WTC11 (cell line): Measurements from ENCODE around the gene LPIN3.

ENCODE experiments used
- CBFB ChIP-seq: sonication (generic); formaldehyde crosslinking; IDR thresholded peaks from 2 replicates; pipeline ENCODE4 v1.8.1; 2022; ENCODE audit warnings: mild to moderate bottlenecking, low read depth, missing genetic modification reagents
- TEAD1 ChIP-seq: sonication (generic); formaldehyde crosslinking; IDR thresholded peaks from 2 replicates; pipeline ENCODE4 v1.8.0; 2022; ENCODE audit warnings: mild to moderate bottlenecking, missing genetic modification reagents
- TF ChIP-seq, protein P1 (sequence below): fragments of 250-450 bp; sonication (Bioruptor Pico); IDR thresholded peaks from 2 replicates; pipeline ENCODE4 v1.9.0; 2021; ENCODE audit warnings: mild to moderate bottlenecking
- TF ChIP-seq, protein P2 (sequence below): fragments of 200-600 bp; IDR thresholded peaks from 2 replicates; pipeline ENCODE4 v1.8.0; 2022; ENCODE audit warnings: antibody characterized with exemption
- TF ChIP-seq, protein P3 (sequence below): sonication (generic); formaldehyde crosslinking; IDR thresholded peaks from 2 replicates; pipeline ENCODE4 v1.8.0; 2022; ENCODE audit warnings: mild to moderate bottlenecking, missing genetic modification reagents
- TF ChIP-seq, protein P4 (sequence below): sonication (generic); formaldehyde crosslinking; IDR thresholded peaks from 2 replicates; pipeline ENCODE4 v1.8.1; 2023; ENCODE audit warnings: mild to moderate bottlenecking, moderate library complexity, missing genetic modification reagents
- TF ChIP-seq, protein P5 (sequence below): sonication (generic); formaldehyde crosslinking; IDR thresholded peaks from 2 replicates; pipeline ENCODE4 v1.8.0; 2022; ENCODE audit warnings: mild to moderate bottlenecking, missing genetic modification reagents

DNA sequence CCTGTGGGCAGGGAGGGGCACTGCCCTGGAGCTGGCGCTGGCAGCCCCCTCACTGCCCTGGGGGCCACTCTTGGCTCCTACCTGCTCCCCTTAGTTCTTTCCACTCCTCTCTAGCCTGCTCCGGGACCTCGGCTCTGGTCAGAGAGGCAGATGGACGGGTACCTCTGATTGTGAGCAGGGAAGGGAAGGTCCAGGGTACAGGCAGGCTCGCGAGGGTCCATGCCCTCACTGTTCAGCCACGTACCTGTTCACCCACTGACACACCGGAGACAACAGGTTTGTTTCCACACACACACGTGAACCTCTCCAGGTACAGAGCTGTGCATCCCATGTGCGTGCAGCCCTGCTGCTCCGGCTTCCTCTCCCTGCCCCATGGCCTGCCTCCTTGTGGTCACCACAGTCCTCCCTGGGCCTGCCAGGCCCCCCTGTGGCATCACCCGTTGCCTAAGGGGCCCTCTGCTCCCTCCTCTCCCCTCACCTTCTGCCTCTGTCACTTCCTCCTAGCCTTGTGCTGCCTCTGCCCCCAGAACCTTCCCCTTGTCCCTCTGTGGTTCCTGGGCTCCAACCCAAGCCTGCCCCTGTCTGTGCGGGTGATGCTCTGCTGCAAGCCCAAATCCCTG, 23.7 kb downstream of the LPIN3 start:
- TF ChIP-seq TEAD1 (CRISPR knock-in tag), result no peak
- TF ChIP-seq, protein P1, sequence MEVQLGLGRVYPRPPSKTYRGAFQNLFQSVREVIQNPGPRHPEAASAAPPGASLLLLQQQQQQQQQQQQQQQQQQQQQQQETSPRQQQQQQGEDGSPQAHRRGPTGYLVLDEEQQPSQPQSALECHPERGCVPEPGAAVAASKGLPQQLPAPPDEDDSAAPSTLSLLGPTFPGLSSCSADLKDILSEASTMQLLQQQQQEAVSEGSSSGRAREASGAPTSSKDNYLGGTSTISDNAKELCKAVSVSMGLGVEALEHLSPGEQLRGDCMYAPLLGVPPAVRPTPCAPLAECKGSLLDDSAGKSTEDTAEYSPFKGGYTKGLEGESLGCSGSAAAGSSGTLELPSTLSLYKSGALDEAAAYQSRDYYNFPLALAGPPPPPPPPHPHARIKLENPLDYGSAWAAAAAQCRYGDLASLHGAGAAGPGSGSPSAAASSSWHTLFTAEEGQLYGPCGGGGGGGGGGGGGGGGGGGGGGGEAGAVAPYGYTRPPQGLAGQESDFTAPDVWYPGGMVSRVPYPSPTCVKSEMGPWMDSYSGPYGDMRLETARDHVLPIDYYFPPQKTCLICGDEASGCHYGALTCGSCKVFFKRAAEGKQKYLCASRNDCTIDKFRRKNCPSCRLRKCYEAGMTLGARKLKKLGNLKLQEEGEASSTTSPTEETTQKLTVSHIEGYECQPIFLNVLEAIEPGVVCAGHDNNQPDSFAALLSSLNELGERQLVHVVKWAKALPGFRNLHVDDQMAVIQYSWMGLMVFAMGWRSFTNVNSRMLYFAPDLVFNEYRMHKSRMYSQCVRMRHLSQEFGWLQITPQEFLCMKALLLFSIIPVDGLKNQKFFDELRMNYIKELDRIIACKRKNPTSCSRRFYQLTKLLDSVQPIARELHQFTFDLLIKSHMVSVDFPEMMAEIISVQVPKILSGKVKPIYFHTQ, result no peak
- no peak for TF ChIP-seq CBFB (CRISPR knock-in tag)
- TF ChIP-seq, protein P2, sequence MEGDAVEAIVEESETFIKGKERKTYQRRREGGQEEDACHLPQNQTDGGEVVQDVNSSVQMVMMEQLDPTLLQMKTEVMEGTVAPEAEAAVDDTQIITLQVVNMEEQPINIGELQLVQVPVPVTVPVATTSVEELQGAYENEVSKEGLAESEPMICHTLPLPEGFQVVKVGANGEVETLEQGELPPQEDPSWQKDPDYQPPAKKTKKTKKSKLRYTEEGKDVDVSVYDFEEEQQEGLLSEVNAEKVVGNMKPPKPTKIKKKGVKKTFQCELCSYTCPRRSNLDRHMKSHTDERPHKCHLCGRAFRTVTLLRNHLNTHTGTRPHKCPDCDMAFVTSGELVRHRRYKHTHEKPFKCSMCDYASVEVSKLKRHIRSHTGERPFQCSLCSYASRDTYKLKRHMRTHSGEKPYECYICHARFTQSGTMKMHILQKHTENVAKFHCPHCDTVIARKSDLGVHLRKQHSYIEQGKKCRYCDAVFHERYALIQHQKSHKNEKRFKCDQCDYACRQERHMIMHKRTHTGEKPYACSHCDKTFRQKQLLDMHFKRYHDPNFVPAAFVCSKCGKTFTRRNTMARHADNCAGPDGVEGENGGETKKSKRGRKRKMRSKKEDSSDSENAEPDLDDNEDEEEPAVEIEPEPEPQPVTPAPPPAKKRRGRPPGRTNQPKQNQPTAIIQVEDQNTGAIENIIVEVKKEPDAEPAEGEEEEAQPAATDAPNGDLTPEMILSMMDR, result no peak
- TF ChIP-seq, protein P3, sequence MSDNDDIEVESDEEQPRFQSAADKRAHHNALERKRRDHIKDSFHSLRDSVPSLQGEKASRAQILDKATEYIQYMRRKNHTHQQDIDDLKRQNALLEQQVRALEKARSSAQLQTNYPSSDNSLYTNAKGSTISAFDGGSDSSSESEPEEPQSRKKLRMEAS, result no peak
- TF ChIP-seq, protein P4, sequence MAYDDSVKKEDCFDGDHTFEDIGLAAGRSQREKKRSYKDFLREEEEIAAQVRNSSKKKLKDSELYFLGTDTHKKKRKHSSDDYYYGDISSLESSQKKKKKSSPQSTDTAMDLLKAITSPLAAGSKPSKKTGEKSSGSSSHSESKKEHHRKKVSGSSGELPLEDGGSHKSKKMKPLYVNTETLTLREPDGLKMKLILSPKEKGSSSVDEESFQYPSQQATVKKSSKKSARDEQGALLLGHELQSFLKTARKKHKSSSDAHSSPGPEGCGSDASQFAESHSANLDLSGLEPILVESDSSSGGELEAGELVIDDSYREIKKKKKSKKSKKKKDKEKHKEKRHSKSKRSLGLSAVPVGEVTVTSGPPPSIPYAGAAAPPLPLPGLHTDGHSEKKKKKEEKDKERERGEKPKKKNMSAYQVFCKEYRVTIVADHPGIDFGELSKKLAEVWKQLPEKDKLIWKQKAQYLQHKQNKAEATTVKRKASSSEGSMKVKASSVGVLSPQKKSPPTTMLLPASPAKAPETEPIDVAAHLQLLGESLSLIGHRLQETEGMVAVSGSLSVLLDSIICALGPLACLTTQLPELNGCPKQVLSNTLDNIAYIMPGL (CRISPR knock-in tag), result no peak
- TF ChIP-seq, protein P5, sequence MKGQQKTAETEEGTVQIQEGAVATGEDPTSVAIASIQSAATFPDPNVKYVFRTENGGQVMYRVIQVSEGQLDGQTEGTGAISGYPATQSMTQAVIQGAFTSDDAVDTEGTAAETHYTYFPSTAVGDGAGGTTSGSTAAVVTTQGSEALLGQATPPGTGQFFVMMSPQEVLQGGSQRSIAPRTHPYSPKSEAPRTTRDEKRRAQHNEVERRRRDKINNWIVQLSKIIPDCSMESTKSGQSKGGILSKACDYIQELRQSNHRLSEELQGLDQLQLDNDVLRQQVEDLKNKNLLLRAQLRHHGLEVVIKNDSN (CRISPR knock-in tag), result no peak
